Esophagus squamous epithelium (tissue), 4 donors: ENCODE data around the gene MDGA2.

Experiments used
- CTCF ChIP-seq, 6 experiments: fragments of 450-650 bp in 4 of 6; fragments of 200-600 bp in 2 of 6; sonication (generic) in 2 of 6; IDR thresholded peaks; one replicate each; pipeline ENCODE4 v1.5.1; 2016 to 2019; ENCODE audit warnings: antibody characterized with exemption in 6 of 6, mild to moderate bottlenecking in 4 of 6, moderate library complexity in 4 of 6
- POLR2A ChIP-seq, 4 donors: fragments of 450-650 bp; IDR thresholded peaks; one replicate each; pipeline ENCODE4 v1.6.1; 2017; ENCODE audit warnings: antibody characterized with exemption in 4 of 4, mild to moderate bottlenecking in 4 of 4, moderate library complexity in 3 of 4

DNA sequence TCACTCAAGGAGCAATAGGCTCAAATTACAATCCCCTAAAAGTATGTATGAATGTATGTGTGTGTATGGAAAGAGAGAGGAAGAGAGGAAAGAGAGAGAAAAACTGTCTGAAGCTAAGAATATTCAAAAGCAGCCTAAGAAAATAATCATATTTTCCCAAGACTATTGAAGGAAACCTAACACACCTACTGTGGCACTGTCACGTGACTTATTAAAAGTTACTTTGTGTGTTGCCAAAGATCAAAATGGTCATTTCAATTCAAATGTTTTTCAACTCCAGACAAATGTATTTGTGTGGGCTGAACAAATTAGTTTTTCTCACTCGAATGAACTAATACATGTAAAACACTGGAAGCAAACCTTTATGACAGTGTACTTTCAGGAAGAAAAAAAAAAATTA, 654.9 kb downstream of the MDGA2 start:
- no peak for TF ChIP-seq CTCF (IDR thresholded peaks at IDR 0.05)
- TF ChIP-seq POLR2A (IDR thresholded peaks at IDR 0.05) = no peak
